Smooth muscle cell (in vitro differentiated cells): ENCODE results near the gene SIK3. TPM values are rescaled to one million over a fixed set of nuclear protein-coding genes. Genes with fewer than 3 reads are reported as not detected.

Source experiments
- DNase-seq: peaks from one replicate; lab custom pipeline; 2025; ENCODE audit not compliant: unreplicated experiment; lab: John Stamatoyannopoulos, UW
- H2AFZ ChIP-seq: fragments of 200-600 bp; sonication (generic); 2 replicates; pipeline ENCODE4 v1.6.0; 2016; ENCODE audit warnings: antibody characterized with exemption, low read depth, mild to moderate bottlenecking
- H3F3A ChIP-seq: fragments of 200-600 bp; sonication (generic); 2 replicates; pipeline ENCODE4 v1.6.0; 2017; ENCODE audit warnings: antibody characterized with exemption, low read depth
- H3K27ac ChIP-seq: fragments of 200-600 bp; sonication (generic); 2 replicates; pipeline ENCODE4 v1.5.1; 2016; ENCODE audit warnings: low read depth, mild to moderate bottlenecking
- H3K27me3 ChIP-seq: fragments of 200-600 bp; sonication (generic); 2 replicates; pipeline ENCODE4 v1.6.1; 2016; ENCODE audit warnings: low read depth, mild to moderate bottlenecking
- H3K36me3 ChIP-seq: fragments of 200-600 bp; sonication (generic); 2 replicates; pipeline ENCODE4 v1.5.1; 2016; ENCODE audit warnings: low read depth
- H3K4me1 ChIP-seq: fragments of 200-600 bp; sonication (generic); 2 replicates; pipeline ENCODE4 v1.5.1; 2016; ENCODE audit warnings: low read depth
- H3K4me2 ChIP-seq: fragments of 200-600 bp; sonication (generic); 2 replicates; pipeline ENCODE4 v1.6.0; 2016; ENCODE audit warnings: mild to moderate bottlenecking
- H3K4me3 ChIP-seq: fragments of 200-600 bp; sonication (generic); 2 replicates; pipeline ENCODE4 v1.5.1; 2016; ENCODE audit warnings: mild to moderate bottlenecking
- H3K79me2 ChIP-seq: fragments of 200-600 bp; sonication (generic); 2 replicates; pipeline ENCODE4 v1.6.0; 2016; ENCODE audit warnings: low read depth, mild to moderate bottlenecking
- H3K9ac ChIP-seq: fragments of 200-600 bp; sonication (generic); 2 replicates; pipeline ENCODE4 v1.6.0; 2016; ENCODE audit warnings: low read depth
- H3K9me3 ChIP-seq: fragments of 200-600 bp; sonication (generic); replicated peaks from 2 replicates; pipeline ENCODE4 v1.5.1; 2016; ENCODE audit warnings: low read depth
- H4K20me1 ChIP-seq: fragments of 200-600 bp; sonication (generic); 2 replicates; pipeline ENCODE4 v1.6.0; 2016; ENCODE audit warnings: low read depth
- CTCF ChIP-seq: fragments of 200-600 bp; sonication (generic); IDR thresholded peaks from 2 replicates; pipeline ENCODE4 v1.5.1; 2017; ENCODE audit warnings: borderline replicate concordance, mild to moderate bottlenecking, antibody characterized with exemption; ENCODE audit not compliant: insufficient read depth, poor library complexity, severe bottlenecking
- WGBS: methylation state at CpG from one replicate; pipeline ENCODE4 v1.1.7; 2016; ENCODE audit warnings: low lambda C conversion rate; 5-methylcytosine and 5-hydroxymethylcytosine counted together
- polyA plus RNA-seq: library from polyadenylated mRNA; unstranded; fragments of >200 nt; fragmentation: Nextera tagmentation; extraction: Ambion mirVana; gene quantifications from 2 replicates; pipeline ENCODE4 v1.2.1, GENCODE V29; 2016
- total RNA-seq: library from RNA; depleted of rRNA; stranded (reverse); fragments of >200 nt; gene quantifications from 2 replicates; pipeline ENCODE4 v1.2.3, GENCODE V29; 2014

Gene SIK3
- total and polyA plus RNA-seq, 2 experiments from 2014 or later, result 11.0 to 11.9 TPM

GRCh38 chr11:117070016-117070415, 28.2 kb downstream of the SIK3 start:
- H3K4me2 ChIP-seq, result peak overlapping the region; percentile 34
- no peaks in the 10 kb centered on the region for H3F3A ChIP-seq
- no peak for TF ChIP-seq CTCF
- H4K20me1 ChIP-seq, result peaks cover 100% of the 10 kb centered on the region
- H3K27ac ChIP-seq, result no peak overlapping the region
- no peaks in the 10 kb centered on the region for H3K9me3 ChIP-seq
- H2AFZ ChIP-seq, result no peak overlapping the region
- no peak for DNase-seq
- H3K4me3 ChIP-seq, result no peak overlapping the region
- 13% methylated on average over 1 of the region's 1 CpG for WGBS
- H3K27me3 ChIP-seq, result no peaks in the 10 kb centered on the region
- H3K36me3 ChIP-seq, result no peaks in the 10 kb centered on the region
- H3K4me1 ChIP-seq, result peaks cover 8% of the 10 kb centered on the region
- H3K79me2 ChIP-seq, result peaks cover 37% of the 10 kb centered on the region
- H3K9ac ChIP-seq, result no peak overlapping the region

GRCh38 chr11:117068303-117068860, 29.8 kb downstream of the SIK3 start:
- Histone ChIP-seq H3K4me2 (no peak overlapping the region), H3K9ac (no peak overlapping the region), H3K27me3 (no peaks in the 10 kb centered on the region), H3K79me2 (peaks cover 35% of the 10 kb centered on the region), H3F3A (no peaks in the 10 kb centered on the region), H3K36me3 (no peaks in the 10 kb centered on the region), H3K4me1 (peaks cover 17% of the 10 kb centered on the region), H3K27ac (no peak overlapping the region), H3K9me3 (no peaks in the 10 kb centered on the region), H3K4me3 (no peak overlapping the region), H4K20me1 (peaks cover 100% of the 10 kb centered on the region), H2AFZ (no peak overlapping the region)
- 76% methylated on average over 6 of the region's 6 CpGs for WGBS
- no peak for DNase-seq
- TF ChIP-seq CTCF, result no peak

- no peak for DNase-seq
- WGBS, result 100% methylated on average over 2 of the region's 2 CpGs
- Histone ChIP-seq H3K9me3 (no peaks in the 10 kb centered on the region), H3K36me3 (no peaks in the 10 kb centered on the region), H2AFZ (no peak overlapping the region), H3K4me3 (no peak overlapping the region), H3K4me2 (no peak overlapping the region), H3K27ac (no peak overlapping the region), H3K27me3 (no peaks in the 10 kb centered on the region), H3K79me2 (peaks cover 46% of the 10 kb centered on the region), H3K4me1 (peaks cover 10% of the 10 kb centered on the region), H3F3A (no peaks in the 10 kb centered on the region), H3K9ac (no peak overlapping the region), H4K20me1 (peaks cover 100% of the 10 kb centered on the region)
- TF ChIP-seq CTCF, result no peak
These were observed 31.3 kb downstream of the SIK3 start for GRCh38 chr11:117066959-117067358.

GRCh38 chr11:117064275-117064674, 34.0 kb downstream of the SIK3 start:
- TF ChIP-seq CTCF, result no peak
- Histone ChIP-seq H4K20me1 (peaks cover 100% of the 10 kb centered on the region), H3K27ac (peak overlapping the region; percentile 28), H3K9ac (no peak overlapping the region), H2AFZ (no peak overlapping the region), H3K27me3 (no peaks in the 10 kb centered on the region), H3K9me3 (no peaks in the 10 kb centered on the region), H3F3A (no peaks in the 10 kb centered on the region), H3K36me3 (no peaks in the 10 kb centered on the region), H3K4me3 (no peak overlapping the region), H3K79me2 (peaks cover 59% of the 10 kb centered on the region), H3K4me2 (peak overlapping the region; percentile 19), H3K4me1 (peaks cover 12% of the 10 kb centered on the region)
- no peak for DNase-seq
- whole genome bisulfite sequencing, result 56% methylated on average over 1 of the region's 1 CpG
